Cardiac fibroblast (primary cell): ENCODE results near the gene MCM8.

Source experiments
- DNase-seq, 2 donors: peaks; one replicate each; pipeline versions ENCODE4 v3.0.0 to v3.0.0-alpha.2; 2010; ENCODE audit warnings: low read depth in 2 of 2
- H3K4me3 ChIP-seq, 2 donors: replicated peaks in 1 of 2; 1 replicate in 1 of 2; 2 replicates in 1 of 2; pipeline ENCODE4 v1.5.1; 2011; ENCODE audit warnings: low read depth in 2 of 2, low read length in 2 of 2, mild to moderate bottlenecking in 2 of 2, moderate library complexity in 1 of 2
- TF ChIP-seq, protein P1 (sequence below): IDR thresholded peaks from one replicate; pipeline ENCODE4 v1.5.1; 2011; ENCODE audit warnings: low read depth, mild to moderate bottlenecking, low read length, inconsistent platforms

The MCM8 gene

DNA sequence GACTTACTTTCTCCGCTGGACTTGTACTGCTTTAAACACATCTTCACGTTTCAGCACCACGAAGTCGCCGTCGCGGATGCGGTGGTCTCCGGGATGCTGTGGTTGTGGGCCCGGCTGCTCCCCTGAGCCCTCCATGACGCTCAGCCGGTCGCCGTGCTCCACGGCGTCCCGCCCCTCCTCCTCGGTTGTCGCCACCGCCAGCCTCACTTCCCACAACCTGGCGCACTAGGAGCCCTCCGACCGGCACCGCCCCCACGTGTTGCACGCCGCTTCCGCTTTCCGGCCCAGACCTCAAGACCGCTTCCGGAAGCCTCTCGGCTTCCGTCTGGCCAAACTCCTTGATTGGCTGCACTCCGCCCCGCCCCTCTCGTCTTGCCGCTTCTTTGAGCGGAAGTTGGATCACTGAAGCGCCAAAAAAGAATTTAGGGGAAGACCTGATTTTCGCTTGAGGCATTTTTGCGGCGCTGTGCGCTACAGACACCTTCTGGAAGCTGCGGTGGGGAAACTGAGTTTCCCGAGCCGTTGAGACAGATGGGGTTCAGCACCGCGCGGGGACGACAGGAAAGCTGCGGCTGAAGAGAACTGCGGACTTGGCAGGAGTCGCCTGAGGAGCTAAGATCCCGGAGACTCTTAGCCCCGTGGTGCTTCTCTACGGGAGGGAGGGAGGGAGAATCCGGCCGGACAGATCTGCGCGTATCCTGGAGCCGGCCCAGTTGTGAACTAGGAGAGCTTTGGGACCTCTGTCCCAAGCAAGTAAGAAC, at the start of gene MCM8, which contains the start of gene TRMT6:
MCM8 (plus strand) TSS at position 382 of the 761 bp plus-strand sequence. CDS start 1,364 bp downstream, outside the sequence.
TRMT6 (minus strand) TSS at position 263 of the 761 bp plus-strand sequence; CDS start at position 135, 128 bp downstream.
- TF ChIP-seq, protein P1, sequence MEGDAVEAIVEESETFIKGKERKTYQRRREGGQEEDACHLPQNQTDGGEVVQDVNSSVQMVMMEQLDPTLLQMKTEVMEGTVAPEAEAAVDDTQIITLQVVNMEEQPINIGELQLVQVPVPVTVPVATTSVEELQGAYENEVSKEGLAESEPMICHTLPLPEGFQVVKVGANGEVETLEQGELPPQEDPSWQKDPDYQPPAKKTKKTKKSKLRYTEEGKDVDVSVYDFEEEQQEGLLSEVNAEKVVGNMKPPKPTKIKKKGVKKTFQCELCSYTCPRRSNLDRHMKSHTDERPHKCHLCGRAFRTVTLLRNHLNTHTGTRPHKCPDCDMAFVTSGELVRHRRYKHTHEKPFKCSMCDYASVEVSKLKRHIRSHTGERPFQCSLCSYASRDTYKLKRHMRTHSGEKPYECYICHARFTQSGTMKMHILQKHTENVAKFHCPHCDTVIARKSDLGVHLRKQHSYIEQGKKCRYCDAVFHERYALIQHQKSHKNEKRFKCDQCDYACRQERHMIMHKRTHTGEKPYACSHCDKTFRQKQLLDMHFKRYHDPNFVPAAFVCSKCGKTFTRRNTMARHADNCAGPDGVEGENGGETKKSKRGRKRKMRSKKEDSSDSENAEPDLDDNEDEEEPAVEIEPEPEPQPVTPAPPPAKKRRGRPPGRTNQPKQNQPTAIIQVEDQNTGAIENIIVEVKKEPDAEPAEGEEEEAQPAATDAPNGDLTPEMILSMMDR = no peak
- peak; percentile 96 for DNase-seq

DNA sequence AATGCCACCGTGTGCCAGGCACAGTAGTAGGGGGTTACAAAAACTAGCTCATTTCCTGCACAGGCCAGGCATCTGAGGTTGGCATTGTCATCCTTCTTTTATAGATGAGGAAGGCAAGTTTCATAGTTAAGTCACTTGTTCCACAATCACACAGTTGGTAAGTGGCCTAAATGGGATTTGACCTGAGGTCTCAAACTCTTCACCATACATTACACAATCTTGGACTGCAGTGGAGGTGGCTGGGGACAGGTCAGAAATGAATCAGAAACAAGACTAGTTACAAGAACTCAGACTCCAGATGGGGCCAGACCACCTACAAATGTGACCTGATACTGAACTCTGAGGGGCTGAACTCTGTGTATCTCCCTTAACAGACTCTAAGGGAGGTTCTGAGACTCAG, 49.5 kb upstream of the MCM8 start:
- TF ChIP-seq, protein P1 = no peak
- H3K4me3 ChIP-seq = no peak overlapping the region
- no peak for DNase-seq

More for the DNA sequence above, at the start of gene MCM8, which contains the start of gene TRMT6:
- peak within 1 kb of the TSS; percentile 77 to 84 for H3K4me3 ChIP-seq

DNA sequence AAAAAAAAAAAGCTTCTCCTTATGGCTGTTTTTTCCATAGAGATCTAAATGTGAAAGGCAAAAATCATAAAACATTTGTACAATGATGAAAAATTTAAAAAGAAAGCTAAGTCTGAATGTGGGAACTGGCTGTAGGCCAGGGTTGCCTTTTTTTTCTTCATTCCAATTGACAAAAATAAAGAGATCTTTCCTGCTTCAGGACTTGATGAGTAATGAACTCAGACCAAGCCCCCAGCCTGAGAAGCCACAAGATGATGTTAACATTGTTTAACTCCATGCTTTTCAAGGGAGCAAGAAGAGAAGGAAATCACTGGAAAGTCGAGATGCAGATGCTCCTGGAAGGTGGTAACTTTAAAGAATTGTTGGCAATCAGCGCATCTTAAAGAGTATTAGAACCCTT, 41.5 kb upstream of the MCM8 start:
- DNase-seq = peak in 1 of 2 donors; percentile 40
- TF ChIP-seq, protein P1 = no peak

DNA sequence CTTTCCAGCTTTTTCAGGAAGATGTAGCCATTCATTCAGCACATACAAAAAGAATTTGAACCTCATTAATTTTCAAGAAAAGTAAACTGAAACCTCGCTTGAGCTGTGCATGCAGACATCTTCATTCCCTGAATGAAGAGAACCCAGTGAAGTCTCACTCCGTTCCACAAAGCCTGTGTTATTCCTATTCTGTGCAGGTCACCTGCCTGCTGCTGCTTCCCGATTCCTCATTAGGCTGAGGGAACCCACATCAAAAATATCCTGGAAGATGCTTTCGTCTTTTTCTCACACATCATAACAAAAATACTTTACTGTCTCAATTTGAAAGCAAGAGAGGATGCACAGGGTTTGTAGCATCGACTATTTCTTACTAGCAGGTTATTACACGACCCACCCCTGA, 40.3 kb upstream of the MCM8 start:
- no peak overlapping the region for H3K4me3 ChIP-seq
- TF ChIP-seq, protein P1 = no peak
- no peak for DNase-seq

More for the DNA sequence above, 41.5 kb upstream of the MCM8 start:
- no peak overlapping the region for H3K4me3 ChIP-seq

DNA sequence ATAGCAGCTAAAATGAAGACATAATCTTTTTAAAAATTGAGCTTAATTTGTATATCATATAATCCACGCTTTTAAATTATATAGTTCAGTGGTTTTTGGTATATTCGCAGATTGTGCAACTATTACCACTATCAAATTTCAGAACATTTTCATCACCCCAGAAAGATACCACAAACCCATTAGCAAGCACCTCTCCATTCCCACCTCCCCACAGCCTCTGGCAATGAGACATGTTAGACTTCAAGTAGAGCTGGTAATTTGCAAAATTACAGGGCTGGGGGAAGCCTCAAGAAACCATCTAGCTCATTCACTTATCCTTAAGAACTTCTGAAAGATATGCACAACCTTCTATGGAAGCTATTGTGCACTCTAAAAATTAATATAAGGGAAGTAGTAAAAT, 37.3 kb upstream of the MCM8 start:
- TF ChIP-seq, protein P1 = no peak
- no peak overlapping the region for H3K4me3 ChIP-seq
- no peak for DNase-seq

DNA sequence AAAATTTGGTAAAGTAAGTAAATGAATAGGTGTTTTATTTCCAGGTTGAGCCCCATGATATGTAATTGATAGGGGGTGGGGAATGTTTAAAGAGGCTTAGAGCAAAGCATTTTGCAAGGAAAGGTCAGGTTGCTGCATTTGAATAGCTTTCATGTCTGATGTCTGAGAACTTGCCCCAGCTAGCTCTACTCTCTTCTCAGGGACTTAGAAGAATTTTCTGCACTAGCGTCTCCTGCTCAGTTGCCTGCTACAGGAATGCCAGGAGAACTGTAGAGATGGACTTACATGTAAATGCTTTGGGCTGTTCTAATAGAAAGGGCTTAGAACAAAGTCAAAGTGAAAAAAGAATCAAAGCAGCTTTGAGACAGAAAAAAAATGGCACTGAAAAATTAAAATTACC, 35.6 kb upstream of the MCM8 start:
- no peak overlapping the region for H3K4me3 ChIP-seq
- TF ChIP-seq, protein P1 = no peak
- no peak for DNase-seq
